Measurements from ENCODE around the gene C1QTNF8.

C1QTNF8 gene

DNA sequence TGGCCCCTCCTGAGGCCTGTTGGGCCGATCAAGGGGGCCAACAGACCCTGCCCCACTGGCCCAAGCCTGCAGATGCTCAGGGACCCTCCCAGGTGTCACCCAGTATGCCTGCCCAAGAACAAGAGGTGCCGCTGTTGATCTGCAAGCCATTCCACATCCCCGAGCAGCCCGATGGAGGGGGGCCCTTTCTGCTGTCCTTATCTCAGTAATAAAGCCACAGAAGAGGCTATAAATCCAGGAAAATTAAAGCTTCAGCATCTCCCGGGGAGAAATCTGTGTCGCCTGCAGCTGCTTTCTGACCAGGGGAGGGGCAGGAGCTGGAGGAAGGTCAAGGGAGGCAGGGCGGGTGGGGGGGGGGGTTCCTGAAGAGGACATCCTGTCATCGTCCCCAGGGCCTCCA lies 45.1 kb upstream of the C1QTNF8 start:
- TF ChIP-seq, protein P1, sequence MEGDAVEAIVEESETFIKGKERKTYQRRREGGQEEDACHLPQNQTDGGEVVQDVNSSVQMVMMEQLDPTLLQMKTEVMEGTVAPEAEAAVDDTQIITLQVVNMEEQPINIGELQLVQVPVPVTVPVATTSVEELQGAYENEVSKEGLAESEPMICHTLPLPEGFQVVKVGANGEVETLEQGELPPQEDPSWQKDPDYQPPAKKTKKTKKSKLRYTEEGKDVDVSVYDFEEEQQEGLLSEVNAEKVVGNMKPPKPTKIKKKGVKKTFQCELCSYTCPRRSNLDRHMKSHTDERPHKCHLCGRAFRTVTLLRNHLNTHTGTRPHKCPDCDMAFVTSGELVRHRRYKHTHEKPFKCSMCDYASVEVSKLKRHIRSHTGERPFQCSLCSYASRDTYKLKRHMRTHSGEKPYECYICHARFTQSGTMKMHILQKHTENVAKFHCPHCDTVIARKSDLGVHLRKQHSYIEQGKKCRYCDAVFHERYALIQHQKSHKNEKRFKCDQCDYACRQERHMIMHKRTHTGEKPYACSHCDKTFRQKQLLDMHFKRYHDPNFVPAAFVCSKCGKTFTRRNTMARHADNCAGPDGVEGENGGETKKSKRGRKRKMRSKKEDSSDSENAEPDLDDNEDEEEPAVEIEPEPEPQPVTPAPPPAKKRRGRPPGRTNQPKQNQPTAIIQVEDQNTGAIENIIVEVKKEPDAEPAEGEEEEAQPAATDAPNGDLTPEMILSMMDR (IDR thresholded peaks at IDR 0.05; ENCODE audit: insufficient read depth, missing control alignments), result no peak
- DNase-seq (ENCODE audit: insufficient read length, low spot score), result no peak
- no peak for FAIRE-seq

DNA sequence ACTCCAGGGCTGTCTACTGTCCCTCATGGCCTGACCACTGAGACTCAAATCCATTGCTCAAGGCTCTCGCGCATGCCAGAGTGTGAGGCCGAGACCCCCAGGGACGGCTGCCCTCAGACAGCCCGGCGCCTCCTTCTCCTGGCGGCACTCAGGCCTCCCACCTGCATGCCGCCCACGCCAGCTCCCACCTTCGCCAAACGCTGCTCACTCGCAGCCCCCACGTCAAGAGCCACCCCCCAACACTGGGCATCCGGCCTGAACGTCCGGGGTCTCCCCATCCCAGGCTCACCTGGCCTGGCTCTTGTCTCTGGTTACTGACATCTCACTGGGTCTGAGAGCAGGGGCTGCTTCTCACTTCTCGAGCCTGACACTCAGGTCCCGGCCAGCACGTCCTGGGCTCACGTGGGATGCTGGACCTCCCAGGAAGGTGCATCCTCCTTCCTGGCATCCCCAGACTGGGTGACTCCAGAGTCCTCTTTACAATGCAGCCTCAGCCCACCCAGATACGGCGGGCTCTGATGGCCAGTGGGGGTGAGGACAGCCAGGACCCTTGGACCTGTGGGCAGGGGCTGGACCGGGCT lies 44.6 kb upstream of the C1QTNF8 start:
- FAIRE-seq (no peak), DNase-seq (ENCODE audit: insufficient read length, low spot score) (no peak)
- TF ChIP-seq, protein P1 (IDR thresholded peaks at IDR 0.05; ENCODE audit: insufficient read depth, missing control alignments), result no peak

DNA sequence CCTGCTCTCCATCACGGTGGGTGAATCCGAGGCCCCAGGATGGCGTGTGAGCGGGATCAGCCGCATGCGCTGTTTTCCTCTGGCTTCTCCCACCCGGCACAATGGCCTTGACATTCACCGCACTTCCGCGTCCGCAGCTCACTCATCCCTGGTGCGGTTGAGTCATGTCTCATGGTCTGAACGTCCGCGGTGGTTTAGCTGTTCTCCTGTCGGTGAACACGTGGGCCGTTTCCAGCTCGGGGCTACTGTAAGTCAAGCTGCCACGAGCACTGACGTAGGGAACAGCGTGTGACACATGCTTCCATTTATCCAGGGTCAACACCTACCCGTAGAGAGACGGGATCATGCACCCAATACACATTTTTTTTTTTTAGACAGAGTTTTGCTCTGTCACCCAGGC lies 41.6 kb upstream of the C1QTNF8 start:
- TF ChIP-seq, protein P1 (IDR thresholded peaks at IDR 0.05; ENCODE audit: insufficient read depth, missing control alignments), result no peak
- no peak for FAIRE-seq
- no peak for DNase-seq (ENCODE audit: insufficient read length, low spot score)

DNA sequence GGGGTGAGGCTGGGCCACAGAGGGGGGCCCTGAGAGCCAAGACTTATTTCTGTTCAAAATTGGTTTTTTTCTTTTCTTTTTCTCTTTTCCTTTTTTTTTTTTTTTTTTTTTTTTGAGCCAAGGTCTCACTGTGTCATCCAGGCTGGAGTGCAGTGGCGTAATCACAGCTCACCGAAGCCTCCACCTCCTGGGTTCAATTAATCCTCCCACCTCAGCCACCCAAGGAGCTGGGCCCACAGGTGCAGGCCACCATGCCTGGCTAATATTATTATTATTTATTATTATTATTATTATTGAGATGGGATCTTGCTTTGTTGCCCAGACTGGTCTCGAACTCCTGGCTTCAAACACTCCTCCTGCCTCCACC lies 39.4 kb upstream of the C1QTNF8 start:
- FAIRE-seq (no peak), DNase-seq (ENCODE audit: insufficient read length, low spot score) (no peak)
- TF ChIP-seq, protein P1 (IDR thresholded peaks at IDR 0.05; ENCODE audit: insufficient read depth, missing control alignments), result no peak

DNA sequence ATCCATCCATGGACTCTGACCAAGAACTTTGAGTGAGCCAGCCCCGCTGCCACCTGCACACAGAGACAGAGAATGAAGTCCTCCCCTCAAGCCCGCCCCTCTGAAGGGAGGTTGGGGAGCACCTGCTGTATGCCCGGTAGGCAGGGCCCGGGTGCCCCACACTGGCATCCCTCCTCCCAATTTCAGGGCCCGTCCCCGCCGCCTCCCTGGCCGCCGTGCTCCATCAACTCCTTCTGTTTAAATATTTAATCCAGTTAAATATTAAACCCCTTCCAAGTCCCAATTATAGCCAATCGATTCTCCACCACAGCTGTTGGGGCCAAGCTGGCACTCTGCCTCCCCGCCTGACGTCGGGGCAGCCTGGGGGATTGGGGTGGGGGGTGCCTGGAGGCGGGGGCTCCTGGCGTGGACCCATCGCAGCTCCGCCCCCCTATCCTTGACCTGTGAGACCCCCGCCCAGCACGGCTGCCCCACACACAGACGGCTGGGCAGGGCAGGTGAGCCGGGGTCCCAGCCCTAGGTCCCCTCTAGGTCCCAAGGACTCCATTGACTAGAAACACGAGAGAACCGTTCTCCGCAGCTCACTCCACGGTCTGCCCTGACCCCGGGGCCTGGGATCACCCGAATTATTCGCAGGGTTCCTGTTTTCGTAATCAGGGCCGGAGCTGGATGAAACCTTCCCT lies 38.9 kb upstream of the C1QTNF8 start:
- no peak for DNase-seq (ENCODE audit: insufficient read length, low spot score)
- TF ChIP-seq, protein P1 (IDR thresholded peaks at IDR 0.05; ENCODE audit: insufficient read depth, missing control alignments), result no peak
- no peak for FAIRE-seq

DNA sequence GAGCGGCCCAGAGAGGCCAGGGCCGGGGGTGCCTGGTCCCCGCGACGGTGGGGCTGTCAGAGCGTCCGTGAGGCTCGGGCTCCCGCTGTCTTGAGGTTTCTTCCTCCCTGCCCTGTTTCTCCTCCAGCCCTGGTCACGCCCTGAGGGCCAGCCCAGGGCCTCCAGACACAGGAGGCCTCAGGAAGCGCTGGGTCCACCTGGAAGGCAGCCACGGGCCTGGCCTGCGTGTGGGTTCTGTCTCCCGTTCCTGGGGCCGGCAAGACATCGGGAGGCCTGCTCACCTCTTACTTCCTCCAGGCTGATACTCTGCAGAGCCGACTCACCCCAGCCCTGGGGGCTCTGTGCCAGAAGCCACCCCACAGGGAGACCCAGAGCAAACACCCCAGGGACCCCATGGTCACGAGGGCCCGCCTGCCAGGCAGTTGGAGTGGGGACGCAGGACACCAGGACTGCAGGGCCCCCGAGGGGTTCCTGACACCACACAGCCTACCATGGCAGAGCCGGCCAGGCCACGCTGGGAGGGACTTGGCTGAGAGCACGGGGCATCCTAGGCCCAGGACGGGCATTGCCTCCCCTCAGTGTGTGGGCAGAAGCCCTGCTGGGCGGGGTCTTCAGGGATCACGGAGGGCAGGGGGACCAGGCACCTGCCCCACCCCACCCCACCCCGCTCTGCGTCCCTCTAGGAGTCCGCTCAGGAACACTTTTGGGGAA lies 37.9 kb upstream of the C1QTNF8 start:
- FAIRE-seq (no peak), DNase-seq (ENCODE audit: insufficient read length, low spot score) (no peak)
- TF ChIP-seq, protein P1 (IDR thresholded peaks at IDR 0.05; ENCODE audit: insufficient read depth, missing control alignments), result no peak

DNA sequence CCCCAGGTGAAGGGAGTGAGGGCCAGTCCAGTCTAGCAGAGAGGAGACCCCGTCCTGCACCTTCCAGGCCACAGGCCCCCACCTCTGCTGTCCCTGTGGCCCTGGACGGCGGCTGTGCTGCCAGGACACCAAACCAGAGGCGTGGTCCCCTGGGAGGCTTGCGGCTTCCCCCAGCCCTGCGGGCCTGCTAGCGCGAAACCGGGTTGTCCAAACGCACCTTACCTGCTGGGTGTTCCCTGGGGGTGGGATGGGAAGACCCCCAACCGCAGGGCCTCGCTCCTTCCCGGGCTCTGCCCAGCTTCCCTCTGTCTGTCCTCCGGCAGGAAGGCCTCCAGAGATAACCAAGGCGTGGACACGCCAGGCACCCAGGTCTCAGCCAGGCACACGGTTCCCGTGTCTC lies 37.2 kb upstream of the C1QTNF8 start:
- DNase-seq (ENCODE audit: insufficient read length, low spot score), result no peak
- FAIRE-seq, result no peak
- TF ChIP-seq, protein P1 (IDR thresholded peaks at IDR 0.05; ENCODE audit: insufficient read depth, missing control alignments), result no peak

All from D721Med (cell line).